ENCODE data around the gene RUBCNL. TPM values are rescaled to one million over a fixed set of nuclear protein-coding genes. Genes with fewer than 3 reads are reported as not detected.

Gene RUBCNL
- total and polyA plus RNA-seq, 9 donors = 0.57 to 4.5 (median 1.5) TPM

GRCh38 chr13:46327246-46327645 lies 59.8 kb downstream of the RUBCNL start:
- no peak overlapping the region for H3K27ac ChIP-seq
- WGBS, 3 donors = 73 to 83% (median 74%) methylated on average over 1 of the region's 1 CpG
- no peaks in the 10 kb centered on the region for H3K27me3 ChIP-seq
- no peaks in the 10 kb centered on the region for H3K36me3 ChIP-seq
- intact Hi-C loops (cut with DNase I) = no loop called here
- H3K4me1 ChIP-seq (ENCODE audit: insufficient read depth) = no peaks in the 10 kb centered on the region
- DNase-seq = no peak
- no peaks in the 10 kb centered on the region for H3K9me3 ChIP-seq
- TF ChIP-seq CTCF (IDR thresholded peaks at IDR 0.05) (no peak), EP300 (IDR thresholded peaks at IDR 0.05) (no peak), POLR2A (IDR thresholded peaks at IDR 0.05) (no peak)
- no peak overlapping the region for H3K4me3 ChIP-seq

- no peak for DNase-seq
- TF ChIP-seq EP300 (IDR thresholded peaks at IDR 0.05) (no peak), POLR2A (IDR thresholded peaks at IDR 0.05) (no peak), CTCF (IDR thresholded peaks at IDR 0.05) (no peak)
- WGBS, 3 donors = 67 to 80% (median 68%) methylated on average over 5 of the region's 5 CpGs
- Histone ChIP-seq H3K4me1 (ENCODE audit: insufficient read depth) (no peaks in the 10 kb centered on the region), H3K9me3 (no peaks in the 10 kb centered on the region), H3K4me3 (no peak overlapping the region), H3K27ac (no peak overlapping the region), H3K27me3 (no peaks in the 10 kb centered on the region), H3K36me3 (no peaks in the 10 kb centered on the region)
- intact Hi-C loops (cut with DNase I) = no loop called here
These were observed 62.1 kb downstream of the RUBCNL start for GRCh38 chr13:46324976-46325375.

GRCh38 chr13:46321494-46322225 lies 65.4 kb downstream of the RUBCNL start:
- Histone ChIP-seq H3K27me3 (no peaks in the 10 kb centered on the region), H3K4me3 (no peak overlapping the region), H3K9me3 (no peaks in the 10 kb centered on the region), H3K27ac (no peak overlapping the region), H3K36me3 (no peaks in the 10 kb centered on the region), H3K4me1 (ENCODE audit: insufficient read depth) (no peaks in the 10 kb centered on the region)
- no peak for TF ChIP-seq EP300 (IDR thresholded peaks at IDR 0.05)
- no peak for TF ChIP-seq CTCF (IDR thresholded peaks at IDR 0.05)
- TF ChIP-seq POLR2A (IDR thresholded peaks at IDR 0.05) = no peak
- intact Hi-C loops (cut with DNase I) = no loop called here
- 58 to 60% (median 58%) methylated on average over 17 of the region's 17 CpGs for WGBS, 3 donors
- DNase-seq = peak in 1 of 5 donors; percentile 29

GRCh38 chr13:46320821-46321220 lies 66.2 kb downstream of the RUBCNL start:
- H3K9me3 ChIP-seq = no peaks in the 10 kb centered on the region
- H3K27ac ChIP-seq = no peak overlapping the region
- H3K27me3 ChIP-seq = no peaks in the 10 kb centered on the region
- H3K4me3 ChIP-seq = no peak overlapping the region
- intact Hi-C loops (cut with DNase I) = no loop called here
- DNase-seq = no peak
- H3K36me3 ChIP-seq = no peaks in the 10 kb centered on the region
- 86 to 93% (median 90%) methylated on average over 4 of the region's 4 CpGs for WGBS, 3 donors
- H3K4me1 ChIP-seq (ENCODE audit: insufficient read depth) = no peaks in the 10 kb centered on the region
- TF ChIP-seq CTCF (IDR thresholded peaks at IDR 0.05) (no peak), EP300 (IDR thresholded peaks at IDR 0.05) (no peak), POLR2A (IDR thresholded peaks at IDR 0.05) (no peak)

Data from ovary (tissue), 9 donors.